GM12878 (cell line): Measurements from ENCODE around the gene ERVK3-1. TPM values are rescaled to one million over a fixed set of nuclear protein-coding genes. Genes with fewer than 3 reads are reported as not detected.

ENCODE experiments used
- ATAC-seq: fragments of 200-7000 bp; cut with Tn5 transposase; 3 replicates; pipeline ENCODE4 v1.9.1; 2020; ENCODE audit warnings: mild to moderate bottlenecking, moderate library complexity
- BruUV-seq: library from RNA; stranded (reverse); fragments of 400-500 nt; replicated peaks from 2 replicates; lab custom pipeline; 2021; lab: Mats Ljungman, UMichigan
- CTCF ChIA-PET: fragments of 300-600 bp; sonication (Branson Sonifier 250); formaldehyde crosslinking; extraction: SDS; loops from one replicate; lab custom pipeline; 2021; ENCODE audit warnings: inconsistent platforms; lab: Yijun Ruan, JAX
- POLR2A ChIA-PET: fragments of 350-600 bp; formaldehyde crosslinking; extraction: SDS; loops from one replicate; lab custom pipeline; 2021; ENCODE audit warnings: inconsistent platforms; lab: Charles Lee
- RAD21 ChIA-PET: fragments of 300-600 bp; sonication (Branson Sonifier 250); formaldehyde crosslinking; loops from one replicate; lab custom pipeline; 2023; ENCODE audit warnings: antibody characterized with exemption; ENCODE audit not compliant: unreplicated experiment; lab: Charles Lee
- SMC1A ChIA-PET: fragments of 300-600 bp; sonication (Branson Sonifier 250); formaldehyde crosslinking; loops from one replicate; lab custom pipeline; 2023; ENCODE audit not compliant: unreplicated experiment, uncharacterized antibody; lab: Charles Lee
- DNase-seq: peaks from one replicate; pipeline ENCODE4 v3.0.0-alpha.2; 2011; ENCODE audit warnings: low read depth, low spot score
- FAIRE-seq: peaks from 3 replicates; lab custom pipeline; 2011; peaks lifted over from hg19 to GRCh38; lab: Jason Lieb, UNC
- H2AFZ ChIP-seq: 2 replicates; pipeline ENCODE4 v1.6.0; 2011; ENCODE audit warnings: low read depth, low read length, control low read depth; ENCODE audit not compliant: control insufficient read depth
- H3K27ac ChIP-seq: 2 replicates; pipeline ENCODE4 v1.5.1; 2011; ENCODE audit warnings: control low read depth; ENCODE audit not compliant: control insufficient read depth, insufficient read depth
- H3K27me3 ChIP-seq, 2 experiments: replicated peaks in 1 of 2; 2 replicates each; pipeline versions ENCODE4 v1.6.0 to v1.6.1; 2011; ENCODE audit warnings: low read length in 1 of 2; ENCODE audit not compliant: control insufficient read depth in 2 of 2, insufficient read depth in 2 of 2
- H3K36me3 ChIP-seq, 2 experiments: 2 replicates each; pipeline ENCODE4 v1.5.1; 2011; ENCODE audit warnings: low read length in 1 of 2; ENCODE audit not compliant: control insufficient read depth in 2 of 2, insufficient read depth in 2 of 2
- H3K4me1 ChIP-seq: 2 replicates; pipeline ENCODE4 v1.6.1; 2011; ENCODE audit warnings: mild to moderate bottlenecking, low read length, moderate library complexity, mixed read lengths; ENCODE audit not compliant: control insufficient read depth, insufficient read depth
- H3K4me2 ChIP-seq: 2 replicates; pipeline ENCODE4 v1.6.0; 2011; ENCODE audit warnings: control low read depth; ENCODE audit not compliant: control insufficient read depth, insufficient read depth
- H3K4me3 ChIP-seq: fragments of 200-600 bp; sonication (generic); 2 replicates; pipeline ENCODE4 v1.5.1; 2016
- H3K79me2 ChIP-seq: 2 replicates; pipeline ENCODE4 v1.6.0; 2011; ENCODE audit warnings: low read length; ENCODE audit not compliant: control insufficient read depth, insufficient read depth
- H3K9ac ChIP-seq: 2 replicates; pipeline ENCODE4 v1.8.0; 2011; ENCODE audit warnings: low read length, control low read depth, mixed read lengths; ENCODE audit not compliant: control insufficient read depth, insufficient read depth
- H3K9me3 ChIP-seq: replicated peaks from 3 replicates; pipeline ENCODE4 v1.5.1; 2011; ENCODE audit warnings: mild to moderate bottlenecking, low read length; ENCODE audit not compliant: control insufficient read depth, insufficient read depth
- H4K20me1 ChIP-seq: 2 replicates; pipeline ENCODE4 v1.6.0; 2011; ENCODE audit not compliant: control insufficient read depth, insufficient read depth
- ASH2L ChIP-seq: fragments of 300-600, 200-600 bp; sonication (generic); IDR thresholded peaks from 2 replicates; pipeline ENCODE4 v1.6.1; 2017; ENCODE audit warnings: low read depth, mild to moderate bottlenecking, borderline replicate concordance
- ATF7 ChIP-seq: fragments of 450-650 bp; IDR thresholded peaks from 2 replicates; pipeline ENCODE4 v1.6.1; 2016; ENCODE audit warnings: low read depth, mild to moderate bottlenecking
- EGR1 ChIP-seq, 2 experiments: IDR thresholded peaks; 1 replicate in 1 of 2; 2 replicates in 1 of 2; pipeline ENCODE4 v1.6.1; 2011 to 2012; ENCODE audit warnings: low read depth in 2 of 2, low read length in 2 of 2, borderline replicate concordance in 1 of 2, mild to moderate bottlenecking in 1 of 2, moderate library complexity in 1 of 2
- ESRRA ChIP-seq: IDR thresholded peaks from 2 replicates; pipeline ENCODE4 v1.6.1; 2012; ENCODE audit warnings: mild to moderate bottlenecking, low read length, improper control_type of control experiment
- HDAC2 ChIP-seq: fragments of 200-600 bp; sonication (generic); IDR thresholded peaks from 2 replicates; pipeline ENCODE4 v1.6.1; 2017
- IRF4 ChIP-seq: IDR thresholded peaks from 2 replicates; pipeline ENCODE4 v1.6.1; 2011; ENCODE audit warnings: low read depth, low read length
- MTA3 ChIP-seq: IDR thresholded peaks from 2 replicates; pipeline ENCODE4 v1.6.1; 2012; ENCODE audit warnings: low read length, inconsistent platforms, borderline replicate concordance
- MXI1 ChIP-seq: fragments of 150-350 bp; IDR thresholded peaks from 2 replicates; pipeline ENCODE4 v1.6.1; 2011; ENCODE audit warnings: low read depth, mild to moderate bottlenecking, inconsistent platforms, low read length, improper control_type of control experiment
- MYC ChIP-seq: IDR thresholded peaks from 2 replicates; pipeline ENCODE4 v1.6.1; 2011; ENCODE audit warnings: mild to moderate bottlenecking, low read length, moderate library complexity, inconsistent platforms; ENCODE audit not compliant: insufficient read depth, insufficient replicate concordance, insufficient read length, severe bottlenecking
- PAX8 ChIP-seq: fragments of 450-650 bp; IDR thresholded peaks from 2 replicates; pipeline ENCODE4 v1.6.1; 2017; ENCODE audit warnings: mild to moderate bottlenecking, moderate library complexity
- POLR2AphosphoS2 ChIP-seq: IDR thresholded peaks from 2 replicates; pipeline ENCODE4 v1.6.1; 2011; ENCODE audit warnings: low read depth, mild to moderate bottlenecking, low read length, improper control_type of control experiment, moderate library complexity
- RAD21 ChIP-seq: IDR thresholded peaks from 2 replicates; pipeline ENCODE4 v1.6.1; 2011; ENCODE audit warnings: mild to moderate bottlenecking, low read depth, low read length, moderate library complexity; ENCODE audit not compliant: insufficient read depth
- RUNX3 ChIP-seq: IDR thresholded peaks from 2 replicates; pipeline ENCODE4 v1.6.1; 2012; ENCODE audit warnings: low read length, inconsistent platforms
- SRF ChIP-seq, 2 experiments: IDR thresholded peaks; 2 replicates each; pipeline ENCODE4 v1.6.1; 2011; ENCODE audit warnings: low read depth in 2 of 2, low read length in 2 of 2, mild to moderate bottlenecking in 1 of 2, moderate library complexity in 1 of 2
- STAT1 ChIP-seq: fragments of 450-650 bp; conservative IDR thresholded peaks from 2 replicates; pipeline ENCODE4 v1.6.1; 2014; ENCODE audit warnings: antibody characterized with exemption, mild to moderate bottlenecking
- TCF12 ChIP-seq: IDR thresholded peaks from 2 replicates; pipeline ENCODE4 v1.6.1; 2011; ENCODE audit warnings: low read depth, mild to moderate bottlenecking, low read length
- YY1 ChIP-seq: IDR thresholded peaks from 2 replicates; pipeline ENCODE4 v1.6.1; 2011; ENCODE audit warnings: low read depth, mild to moderate bottlenecking, low read length
- WGBS: methylation state at CpG from one replicate; pipeline ENCODE4 v1.1.6; 2016; ENCODE audit warnings: low lambda C conversion rate; ENCODE audit not compliant: insufficient replicate concordance, insufficient coverage; ENCODE audit errors: missing lambda C conversion rate; 5-methylcytosine and 5-hydroxymethylcytosine counted together
- in situ Hi-C: fragments of 300-500 bp; cut with MboI; formaldehyde crosslinking; loops from 9 replicates; pipeline ENCODE4 v1.14.3; 2018; ENCODE audit warnings: mixed read lengths
- intact Hi-C: fragments of 100-400 bp; cut with micrococcal nuclease; formaldehyde crosslinking; loops from one replicate; pipeline ENCODE4 v1.14.2; 2022; ENCODE audit not compliant: unreplicated experiment
- polyA plus RNA-seq, 11 experiments: library from polyadenylated mRNA; depleted of rRNA in 4 of 11; unstranded in 6 of 11; stranded (reverse) in 5 of 11; fragments of >200 nt; fragmentation: Nextera tagmentation in 4 of 11; fragmentation: Illumina TruSeq in 1 of 11; extraction: Ambion mirVana in 4 of 11; extraction: Trizol in 1 of 11; gene quantifications; 1 replicate in 1 of 11; 2 replicates in 10 of 11; pipeline versions ENCODE4 v1.2.1 to v1.2.3, GENCODE V29; 2011 to 2016; ENCODE audit warnings: inconsistent platforms in 2 of 11, missing spikeins in 2 of 11, low read depth in 1 of 11
- total RNA-seq, 4 experiments: library from RNA; depleted of rRNA in 3 of 4; stranded (reverse); fragments of >200 nt in 3 of 4; fragmentation: Illumina TruSeq in 1 of 4; extraction: Trizol in 1 of 4; gene quantifications; 2 replicates each; pipeline versions ENCODE4 v1.2.1 to v1.2.3, GENCODE V29; 2013 to 2021
- TF ChIP-seq, protein P1 (sequence below): IDR thresholded peaks from 2 replicates; pipeline ENCODE4 v1.6.1; 2012; ENCODE audit warnings: improper control_type of control experiment, low read depth, low read length; ENCODE audit not compliant: insufficient replicate concordance
- TF ChIP-seq, protein P2 (sequence below): IDR thresholded peaks from 2 replicates; pipeline ENCODE4 v1.6.1; 2012; ENCODE audit warnings: low read depth, low read length, improper control_type of control experiment

ERVK3-1 gene
- total and polyA plus RNA-seq, 10 of the 15 experiments (the other 5 are each of a cell fraction or from before 2014, with no cell fraction given) = 59.3 to 172 (median 95.8) TPM

DNA sequence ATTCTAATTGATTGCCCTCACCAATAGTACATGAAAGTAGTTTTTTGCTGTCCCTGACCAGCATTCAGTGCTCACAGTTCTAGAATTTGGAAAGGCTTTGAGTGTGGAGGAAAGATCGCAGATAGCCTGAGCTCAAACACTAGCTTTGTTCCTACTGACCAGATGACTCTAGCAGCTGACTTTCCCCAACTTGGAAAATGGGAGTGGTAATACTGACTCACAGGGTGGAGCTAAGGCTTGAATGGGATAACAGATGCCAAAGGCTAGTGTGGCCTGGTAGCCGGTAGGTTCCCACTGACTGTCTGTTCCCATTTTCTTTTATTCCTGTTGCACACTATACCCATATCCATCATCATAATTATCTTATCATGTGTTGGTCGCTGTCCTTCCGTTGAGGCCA lies 25.3 kb downstream of the ERVK3-1 start:
- in situ Hi-C loops (no loop called here), intact Hi-C loops (no loop called here)
- no peak overlapping the region for H3K4me3 ChIP-seq
- H2AFZ ChIP-seq = no peak overlapping the region
- H3K4me1 ChIP-seq = peaks cover 5% of the 10 kb centered on the region
- H4K20me1 ChIP-seq = no peaks in the 10 kb centered on the region
- H3K27me3 ChIP-seq = no peaks in the 10 kb centered on the region
- no peak for TF ChIP-seq ASH2L
- TF ChIP-seq RUNX3 = no peak
- no peak for TF ChIP-seq POLR2AphosphoS2
- TF ChIP-seq, protein P1, sequence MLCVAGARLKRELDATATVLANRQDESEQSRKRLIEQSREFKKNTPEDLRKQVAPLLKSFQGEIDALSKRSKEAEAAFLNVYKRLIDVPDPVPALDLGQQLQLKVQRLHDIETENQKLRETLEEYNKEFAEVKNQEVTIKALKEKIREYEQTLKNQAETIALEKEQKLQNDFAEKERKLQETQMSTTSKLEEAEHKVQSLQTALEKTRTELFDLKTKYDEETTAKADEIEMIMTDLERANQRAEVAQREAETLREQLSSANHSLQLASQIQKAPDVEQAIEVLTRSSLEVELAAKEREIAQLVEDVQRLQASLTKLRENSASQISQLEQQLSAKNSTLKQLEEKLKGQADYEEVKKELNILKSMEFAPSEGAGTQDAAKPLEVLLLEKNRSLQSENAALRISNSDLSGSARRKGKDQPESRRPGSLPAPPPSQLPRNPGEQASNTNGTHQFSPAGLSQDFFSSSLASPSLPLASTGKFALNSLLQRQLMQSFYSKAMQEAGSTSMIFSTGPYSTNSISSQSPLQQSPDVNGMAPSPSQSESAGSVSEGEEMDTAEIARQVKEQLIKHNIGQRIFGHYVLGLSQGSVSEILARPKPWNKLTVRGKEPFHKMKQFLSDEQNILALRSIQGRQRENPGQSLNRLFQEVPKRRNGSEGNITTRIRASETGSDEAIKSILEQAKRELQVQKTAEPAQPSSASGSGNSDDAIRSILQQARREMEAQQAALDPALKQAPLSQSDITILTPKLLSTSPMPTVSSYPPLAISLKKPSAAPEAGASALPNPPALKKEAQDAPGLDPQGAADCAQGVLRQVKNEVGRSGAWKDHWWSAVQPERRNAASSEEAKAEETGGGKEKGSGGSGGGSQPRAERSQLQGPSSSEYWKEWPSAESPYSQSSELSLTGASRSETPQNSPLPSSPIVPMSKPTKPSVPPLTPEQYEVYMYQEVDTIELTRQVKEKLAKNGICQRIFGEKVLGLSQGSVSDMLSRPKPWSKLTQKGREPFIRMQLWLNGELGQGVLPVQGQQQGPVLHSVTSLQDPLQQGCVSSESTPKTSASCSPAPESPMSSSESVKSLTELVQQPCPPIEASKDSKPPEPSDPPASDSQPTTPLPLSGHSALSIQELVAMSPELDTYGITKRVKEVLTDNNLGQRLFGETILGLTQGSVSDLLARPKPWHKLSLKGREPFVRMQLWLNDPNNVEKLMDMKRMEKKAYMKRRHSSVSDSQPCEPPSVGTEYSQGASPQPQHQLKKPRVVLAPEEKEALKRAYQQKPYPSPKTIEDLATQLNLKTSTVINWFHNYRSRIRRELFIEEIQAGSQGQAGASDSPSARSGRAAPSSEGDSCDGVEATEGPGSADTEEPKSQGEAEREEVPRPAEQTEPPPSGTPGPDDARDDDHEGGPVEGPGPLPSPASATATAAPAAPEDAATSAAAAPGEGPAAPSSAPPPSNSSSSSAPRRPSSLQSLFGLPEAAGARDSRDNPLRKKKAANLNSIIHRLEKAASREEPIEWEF = no peak
- no peak for TF ChIP-seq MTA3
- no peak for TF ChIP-seq YY1
- no peak for TF ChIP-seq HDAC2
- TF ChIP-seq RAD21 = no peak
- TF ChIP-seq SRF (IDR thresholded peaks at IDR 0.05; ENCODE audit: low read depth in 2 of 2, low read length in 2 of 2) = no peak
- no peak for TF ChIP-seq IRF4
- no peak for TF ChIP-seq MXI1
- no peak for TF ChIP-seq MYC
- no peak for TF ChIP-seq TCF12
- no peak for TF ChIP-seq PAX8
- TF ChIP-seq STAT1 = no peak
- TF ChIP-seq ESRRA = no peak
- TF ChIP-seq, protein P2, sequence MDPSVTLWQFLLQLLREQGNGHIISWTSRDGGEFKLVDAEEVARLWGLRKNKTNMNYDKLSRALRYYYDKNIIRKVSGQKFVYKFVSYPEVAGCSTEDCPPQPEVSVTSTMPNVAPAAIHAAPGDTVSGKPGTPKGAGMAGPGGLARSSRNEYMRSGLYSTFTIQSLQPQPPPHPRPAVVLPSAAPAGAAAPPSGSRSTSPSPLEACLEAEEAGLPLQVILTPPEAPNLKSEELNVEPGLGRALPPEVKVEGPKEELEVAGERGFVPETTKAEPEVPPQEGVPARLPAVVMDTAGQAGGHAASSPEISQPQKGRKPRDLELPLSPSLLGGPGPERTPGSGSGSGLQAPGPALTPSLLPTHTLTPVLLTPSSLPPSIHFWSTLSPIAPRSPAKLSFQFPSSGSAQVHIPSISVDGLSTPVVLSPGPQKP = no peak
- no peak for TF ChIP-seq EGR1 (IDR thresholded peaks at IDR 0.05; ENCODE audit: borderline replicate concordance in 1 of 2, low read depth in 2 of 2, low read length in 2 of 2)
- no peak for TF ChIP-seq ATF7
- no peaks in the 10 kb centered on the region for H3K9me3 ChIP-seq
- POLR2A ChIA-PET = interaction anchor here (0.5 to 0.7 kb wide), 2 partner anchors 82 to 414 kb away, joined by 3 to 4 read pairs; no protein-coding TSS in a partner anchor
- RAD21 ChIA-PET = interaction anchor here (1.3 kb wide), 1 partner anchor 32 kb away, joined by 4 read pairs; the partner anchor contains the start of gene ZNF497
- ATAC-seq = no peak
- H3K79me2 ChIP-seq = peaks cover 21% of the 10 kb centered on the region
- CTCF ChIA-PET = interaction anchor here (0.7 kb wide), 1 partner anchor 21 kb away, joined by 3 read pairs; no protein-coding TSS in a partner anchor
- no peak overlapping the region for H3K4me2 ChIP-seq
- peaks cover 2 to 4% of the 10 kb centered on the region in 2 experiments; a peak in 1 of 4 replicates for H3K36me3 ChIP-seq
- H3K9ac ChIP-seq = no peak overlapping the region
- no peak overlapping the region for H3K27ac ChIP-seq
- no TSS peak for BruUV-seq
- WGBS = 100% methylated on average over 4 of the region's 4 CpGs
- no peak for DNase-seq
- FAIRE-seq = no peak
- SMC1A ChIA-PET = no interaction called here
